H54 (cell line): Measurements from ENCODE around the gene STK17B.
A peak's percentile ranks its signal among the peaks of the same experiment; 100 is the strongest.

Experiments
- DNase-seq: peaks from one replicate; pipeline ENCODE4 v3.0.0; 2011; ENCODE audit warnings: low spot score, mixed read lengths; ENCODE audit not compliant: insufficient read length
- FAIRE-seq: peaks from 3 replicates; lab custom pipeline; 2011; peaks lifted over from hg19 to GRCh38; lab: Jason Lieb, UNC
- POLR2A ChIP-seq: IDR thresholded peaks from 2 replicates; pipeline ENCODE4 v1.6.1; 2011; ENCODE audit warnings: low read depth, mild to moderate bottlenecking, low read length

The STK17B gene

DNA sequence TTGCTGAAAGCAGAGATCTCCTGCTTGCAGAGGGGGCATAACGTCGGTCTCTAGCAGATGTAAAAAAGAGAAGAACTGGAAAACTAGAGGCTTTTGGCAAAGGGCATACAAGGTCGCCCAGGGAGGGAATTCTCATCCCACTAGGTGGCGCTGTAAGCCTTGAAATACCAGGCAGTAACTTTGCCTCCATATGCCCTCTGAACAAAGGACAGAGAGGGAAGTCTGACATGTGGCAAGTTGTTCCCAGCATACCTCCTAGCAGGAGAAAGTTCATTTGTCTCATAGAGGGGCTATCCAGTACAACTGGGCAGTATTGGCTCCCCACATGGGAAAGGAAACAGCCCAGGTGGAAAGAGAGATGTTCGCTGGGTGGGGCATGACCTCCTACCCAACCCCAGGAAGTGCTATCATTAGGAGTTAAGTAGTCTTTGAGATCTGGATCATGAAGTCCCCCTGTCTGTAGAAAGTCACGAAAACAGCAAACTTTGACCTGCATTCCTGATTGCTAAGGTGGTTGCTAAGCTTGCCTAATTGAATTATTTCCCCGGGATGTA lies 39.9 kb downstream of the STK17B start:
- DNase-seq (peak; percentile 28), FAIRE-seq (peak; percentile 99)
- no peak for TF ChIP-seq POLR2A

DNA sequence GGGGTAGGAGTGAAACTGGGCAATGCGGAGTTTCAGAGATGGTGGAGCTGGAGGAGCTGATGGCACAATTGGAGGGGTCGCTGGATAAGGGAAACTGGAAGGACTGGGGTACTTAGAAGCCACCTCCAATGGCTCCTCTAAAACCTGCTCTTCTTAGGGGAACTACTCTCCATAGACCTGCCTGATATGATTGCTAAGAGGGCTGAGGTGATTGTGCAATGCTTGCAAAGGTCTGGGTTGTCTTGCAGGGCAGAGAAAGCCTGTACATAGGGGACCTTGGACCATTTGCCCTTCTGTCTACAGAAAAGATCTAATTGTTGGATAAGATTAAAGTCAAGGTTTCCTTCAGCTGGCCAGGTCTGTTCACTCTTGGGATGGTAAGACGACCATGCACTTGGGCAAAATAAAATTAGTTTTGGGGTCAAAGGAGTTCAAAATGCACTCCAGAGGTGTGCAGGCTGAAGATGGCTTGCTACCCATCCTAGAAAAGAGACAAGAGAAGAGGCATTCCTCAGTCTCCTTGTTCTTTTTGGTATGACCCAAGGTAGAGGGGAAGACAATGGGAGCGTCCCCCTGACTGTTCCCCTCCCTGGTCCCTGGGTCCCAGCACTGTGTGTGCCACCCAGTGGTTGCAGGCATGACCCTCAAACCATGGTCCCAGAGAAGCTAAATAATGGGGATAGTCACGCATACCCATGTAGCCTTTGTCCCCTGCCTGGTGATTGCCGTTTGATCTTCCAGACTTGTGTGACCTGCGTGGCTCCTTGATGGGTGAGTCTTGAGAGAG lies 41.1 kb downstream of the STK17B start:
- no peak for DNase-seq
- no peak for FAIRE-seq
- no peak for TF ChIP-seq POLR2A

- TF ChIP-seq POLR2A: no peak
- no peak for DNase-seq
- no peak for FAIRE-seq
Observed at GRCh38 chr2:196128749-196129148, 42.6 kb downstream of the STK17B start.

- no peak for TF ChIP-seq POLR2A
- DNase-seq: no peak
- peak; percentile 27 for FAIRE-seq
Observed at GRCh38 chr2:196125596-196125995, 45.8 kb downstream of the STK17B start.

DNA sequence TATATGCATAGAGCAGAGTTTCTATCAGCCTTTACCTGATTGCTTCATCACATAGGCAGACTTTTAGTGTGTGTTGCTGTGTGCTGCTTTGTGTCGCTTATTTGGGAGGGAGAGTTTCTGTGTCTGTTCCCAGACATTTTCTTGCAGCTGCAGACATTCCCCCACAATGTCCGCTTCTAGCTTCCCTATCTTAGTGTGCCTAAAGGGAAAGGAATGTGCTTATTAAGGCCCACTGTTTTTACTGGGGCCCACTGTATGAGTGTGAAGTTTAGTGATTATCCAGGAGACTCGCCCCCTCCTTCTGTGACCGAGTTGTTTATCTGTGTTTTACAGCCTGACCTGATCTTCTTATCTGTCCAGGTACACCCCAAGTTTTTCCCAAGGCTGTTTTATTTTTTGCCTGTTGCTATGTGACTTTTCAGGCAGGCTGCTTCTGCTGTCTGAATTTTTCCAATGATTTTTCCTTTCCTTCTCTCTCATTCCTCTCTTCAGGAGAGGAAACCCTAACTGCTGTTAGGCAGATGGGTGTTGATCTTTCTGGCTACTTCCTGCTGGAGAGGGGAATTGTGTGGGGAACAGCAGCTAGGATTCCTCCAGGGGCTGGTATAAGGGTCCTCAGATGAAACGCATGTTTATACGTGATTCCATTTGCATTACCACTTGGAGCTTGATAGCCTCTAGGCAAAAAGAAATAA lies 47.6 kb downstream of the STK17B start:
- FAIRE-seq (peak; percentile 36), DNase-seq (no peak)
- TF ChIP-seq POLR2A: no peak

DNA sequence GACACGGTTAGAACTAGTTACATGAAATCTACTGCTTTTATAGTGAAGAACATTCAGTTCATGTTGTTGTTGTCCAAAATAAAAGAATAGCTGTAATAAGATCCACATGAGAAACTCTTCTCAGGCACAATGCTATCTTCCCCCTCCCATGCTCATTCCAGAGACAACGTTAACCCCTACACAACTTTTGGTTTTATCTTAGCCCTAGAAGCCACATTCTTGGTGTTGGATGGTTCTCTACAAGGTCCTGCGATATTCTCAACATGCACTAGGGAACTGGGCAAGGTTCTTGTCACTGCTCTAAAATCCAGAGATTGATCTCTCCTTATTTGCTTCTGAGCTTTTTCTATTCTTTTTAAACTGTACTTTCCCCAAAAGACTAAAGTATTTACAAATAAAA lies 51.5 kb downstream of the STK17B start:
- FAIRE-seq (no peak), DNase-seq (no peak)
- TF ChIP-seq POLR2A: no peak

- FAIRE-seq (no peak), DNase-seq (no peak)
- no peak for TF ChIP-seq POLR2A
Observed at GRCh38 chr2:196117214-196117705, 54.1 kb downstream of the STK17B start.

DNA sequence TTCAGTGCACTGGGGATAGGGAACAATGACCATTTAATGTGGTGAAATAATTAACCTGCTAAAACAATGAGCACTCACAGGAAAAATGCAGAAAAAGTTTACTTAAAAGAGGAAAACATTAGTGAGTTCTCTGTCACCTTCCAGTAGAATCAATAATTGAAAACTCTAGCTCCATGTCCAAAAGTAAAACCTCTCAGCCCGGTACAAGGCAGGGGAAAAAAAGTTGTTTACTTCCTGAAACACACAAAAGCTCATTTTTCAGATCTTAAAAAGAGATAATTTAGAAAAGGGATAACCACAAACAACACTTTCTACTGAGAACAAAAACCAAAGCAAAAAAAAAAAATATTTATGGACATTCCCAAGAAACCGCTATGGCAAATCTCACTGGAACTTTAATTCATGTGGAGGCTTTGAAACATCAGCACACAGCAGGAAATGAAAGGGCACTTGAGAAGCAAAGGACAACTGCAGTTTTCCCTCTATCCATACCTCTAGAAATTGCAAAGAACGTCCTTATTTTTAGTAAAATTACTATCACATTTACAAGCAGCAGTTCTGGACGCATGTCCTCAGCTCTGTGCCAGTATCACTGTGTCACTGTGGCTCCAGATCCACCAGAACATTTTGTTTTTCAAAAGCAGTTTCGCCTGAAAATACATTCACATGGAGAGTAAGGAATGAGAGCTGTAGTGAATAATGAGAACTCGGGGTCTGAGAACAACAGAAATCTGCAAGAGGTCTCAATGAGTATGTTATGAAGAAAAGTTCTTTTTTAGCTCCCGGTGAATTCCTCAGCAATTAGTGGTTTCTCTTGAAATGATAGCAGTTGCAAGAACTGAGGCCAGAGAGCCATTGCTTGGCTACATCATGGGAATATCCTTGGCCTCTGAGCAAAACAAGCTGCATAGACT lies 58.1 kb downstream of the STK17B start:
- no peak for TF ChIP-seq POLR2A
- FAIRE-seq: peak; percentile 48
- no peak for DNase-seq

GRCh38 chr2:196112418-196113034 lies 58.9 kb downstream of the STK17B start:
- TF ChIP-seq POLR2A: no peak
- FAIRE-seq (peak; percentile 83), DNase-seq (no peak)

DNA sequence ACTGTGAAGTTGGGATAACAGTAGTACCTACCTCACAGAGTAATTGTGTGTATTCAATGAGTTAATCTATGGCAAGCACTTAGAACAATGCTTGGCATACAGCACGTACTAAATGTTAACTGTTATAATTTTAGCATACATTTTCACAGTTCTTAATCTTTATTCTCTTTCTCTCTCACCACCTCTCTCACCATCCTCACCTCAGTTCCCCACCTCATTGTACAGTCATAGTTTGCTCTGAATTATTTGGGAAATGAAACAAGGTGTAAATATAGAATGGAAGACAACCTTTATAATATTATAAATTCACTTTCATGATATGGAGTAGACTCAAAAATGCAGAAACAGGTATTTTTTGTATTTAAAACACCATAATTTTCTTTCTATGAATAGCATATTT lies 62.8 kb downstream of the STK17B start:
- FAIRE-seq (no peak), DNase-seq (no peak)
- no peak for TF ChIP-seq POLR2A

DNA sequence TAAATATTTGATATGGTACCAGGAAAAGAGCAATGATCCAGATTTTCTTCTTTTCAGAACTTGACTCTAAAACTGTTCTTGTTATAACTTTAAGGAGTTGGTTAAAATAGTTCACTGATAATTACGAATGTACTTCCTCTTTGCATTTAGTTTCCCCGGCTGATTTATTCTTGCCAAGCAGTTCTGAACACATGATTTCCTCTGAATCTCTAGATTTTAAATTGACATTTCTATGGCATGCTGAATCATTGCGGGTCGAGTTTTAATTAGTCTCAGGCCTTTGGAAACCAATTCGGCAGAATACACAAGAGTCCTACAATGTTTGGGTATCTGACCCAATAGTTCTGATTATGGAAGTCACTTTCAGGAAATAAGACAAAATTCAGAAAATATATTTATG lies 65.4 kb downstream of the STK17B start:
- FAIRE-seq: no peak
- no peak for TF ChIP-seq POLR2A
- no peak for DNase-seq

DNA sequence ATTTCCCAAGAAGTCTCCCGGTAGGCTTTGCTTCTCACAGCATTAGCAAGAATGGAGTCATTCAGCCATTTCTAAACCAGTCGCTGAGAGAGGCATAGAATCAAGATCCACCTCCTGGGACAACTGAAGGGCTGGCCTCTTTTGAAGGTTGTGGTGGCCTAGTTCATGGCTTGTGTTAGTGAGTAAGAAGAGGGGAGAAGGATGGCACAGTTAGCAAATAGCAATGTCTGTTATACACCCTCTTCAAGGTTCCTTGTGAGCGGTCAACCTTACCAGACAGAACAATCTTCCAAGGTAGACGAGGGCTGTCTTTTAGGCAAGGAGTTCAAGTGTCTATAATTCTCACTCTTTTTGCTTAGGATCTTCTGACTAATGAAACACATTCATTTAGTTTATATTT lies 67.3 kb downstream of the STK17B start:
- no peak for TF ChIP-seq POLR2A
- FAIRE-seq (peak; percentile 20), DNase-seq (no peak)

GRCh38 chr2:196103626-196104025 lies 67.8 kb downstream of the STK17B start:
- DNase-seq: no peak
- no peak for TF ChIP-seq POLR2A
- FAIRE-seq: no peak
